Astrocyte of the hippocampus (primary cell): Measurements from ENCODE around the gene RNF121.

Experiments used
- DNase-seq: peaks from one replicate; pipeline ENCODE4 v3.0.0; 2011; ENCODE audit warnings: low read depth, low spot score

RNF121 gene

GRCh38 chr11:72005347-72006260 is 76.8 kb downstream of the RNF121 start:
- DNase-seq, result no peak

DNA sequence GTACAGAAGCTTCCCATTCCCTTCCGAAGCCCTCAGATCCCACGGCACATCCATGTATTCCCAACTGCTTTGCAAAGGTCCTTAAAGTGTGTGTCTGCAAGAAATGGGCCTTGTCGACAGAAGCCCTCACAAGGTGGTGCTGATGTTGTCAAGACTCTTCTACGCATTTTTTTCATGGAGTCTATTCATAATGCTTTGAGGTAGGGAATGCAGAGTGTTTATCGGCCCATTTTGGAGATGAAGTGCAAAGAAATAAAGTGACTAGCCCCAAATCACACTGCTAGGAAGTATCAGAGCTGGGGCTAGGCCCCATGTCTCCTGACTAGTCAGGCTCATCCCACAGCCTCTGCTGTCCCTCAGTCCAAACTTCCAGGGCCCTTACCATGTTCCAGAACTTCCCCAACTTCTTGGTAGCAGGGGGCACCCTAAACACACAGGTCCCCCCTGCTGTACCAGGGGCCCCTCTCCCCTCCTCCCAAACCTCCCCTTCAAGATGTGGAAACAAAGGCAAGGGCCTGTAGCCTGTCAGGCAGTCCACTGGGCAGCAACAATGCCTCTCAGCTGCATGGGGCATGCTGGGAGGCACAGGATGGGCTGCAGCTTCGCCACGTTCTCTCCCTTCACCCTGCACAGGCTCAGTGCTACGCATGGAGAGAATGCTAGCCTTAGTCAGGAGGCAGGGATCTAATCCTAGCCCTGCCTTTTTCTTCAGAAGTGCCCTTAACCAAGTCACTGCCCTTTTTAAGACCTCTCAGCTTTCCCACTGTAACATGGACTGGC is 77.7 kb downstream of the RNF121 start:
- no peak for DNase-seq

GRCh38 chr11:72007089-72007476 is 78.2 kb downstream of the RNF121 start:
- no peak for DNase-seq

GRCh38 chr11:72007587-72007986 is 78.7 kb downstream of the RNF121 start:
- DNase-seq, result no peak

- DNase-seq, result no peak
Observed at GRCh38 chr11:72008728-72009127, 79.9 kb downstream of the RNF121 start.

DNA sequence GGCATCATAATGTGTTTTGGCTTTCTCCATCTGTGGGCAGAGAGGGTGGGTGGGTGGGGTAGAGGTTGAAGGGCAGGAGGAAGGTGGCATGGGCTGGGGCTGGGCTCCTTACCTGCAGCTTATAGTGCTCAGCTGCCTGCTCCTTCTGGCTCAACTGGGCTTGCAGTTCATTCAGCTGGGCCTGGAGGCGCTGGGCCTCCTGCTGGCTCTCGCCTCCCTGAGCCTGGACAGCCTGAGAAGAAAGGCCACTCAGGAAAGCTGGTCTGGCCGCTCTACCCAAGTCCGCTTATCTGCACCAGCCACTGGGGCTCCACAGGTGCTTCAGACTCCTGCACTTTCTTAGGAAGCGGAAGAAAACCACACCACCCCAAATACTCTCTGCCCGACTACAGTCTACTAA is 80.3 kb downstream of the RNF121 start:
- DNase-seq, result no peak

DNA sequence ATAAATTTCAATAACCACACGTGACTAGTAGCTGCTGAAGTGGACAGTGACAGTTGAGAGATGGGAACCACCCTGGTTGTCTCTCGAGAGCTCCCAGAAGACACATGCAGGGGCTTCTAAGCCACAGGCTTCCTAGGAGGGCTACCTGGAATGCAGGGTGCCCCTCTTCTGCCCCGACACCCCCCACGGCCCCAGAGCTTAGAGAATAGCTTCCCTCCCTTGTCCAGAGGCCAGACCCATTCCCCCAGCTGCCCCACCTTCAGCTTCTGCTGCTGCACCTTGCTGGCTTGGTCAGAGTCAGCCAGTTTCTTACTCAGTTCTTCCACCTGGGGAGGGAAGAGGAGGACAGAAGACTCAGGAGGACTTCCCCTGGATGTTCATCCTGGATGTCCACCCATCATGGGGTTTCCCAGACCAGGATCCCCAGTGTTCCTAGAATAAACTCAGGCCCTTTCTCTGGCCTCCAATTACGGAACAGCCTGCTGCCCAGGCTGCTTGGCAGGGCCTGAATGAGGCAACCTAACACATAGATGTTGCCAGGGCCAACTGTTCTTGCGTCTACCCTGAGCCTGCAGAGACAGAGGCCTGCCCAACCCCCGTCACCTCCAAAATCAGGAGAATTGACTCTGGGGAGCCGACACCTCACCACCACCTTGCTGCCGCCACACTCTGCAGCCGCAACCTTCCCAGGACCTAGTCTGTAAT is 81.8 kb downstream of the RNF121 start:
- DNase-seq, result no peak

- DNase-seq, result no peak
Observed at GRCh38 chr11:72012091-72012630, 83.3 kb downstream of the RNF121 start.

GRCh38 chr11:72012897-72013721 is 84.3 kb downstream of the RNF121 start:
- peak; percentile 74 for DNase-seq

GRCh38 chr11:72013765-72014711 is 85.2 kb downstream of the RNF121 start:
- peak; percentile 25 for DNase-seq

- DNase-seq, result no peak
Observed at GRCh38 chr11:72014761-72015320, 86.0 kb downstream of the RNF121 start.

GRCh38 chr11:72015511-72016061 is 86.7 kb downstream of the RNF121 start:
- DNase-seq, result peak; percentile 39

- no peak for DNase-seq
Observed at GRCh38 chr11:72018171-72018570, 89.3 kb downstream of the RNF121 start.

GRCh38 chr11:72023335-72023734 is 94.5 kb downstream of the RNF121 start:
- no peak for DNase-seq

DNA sequence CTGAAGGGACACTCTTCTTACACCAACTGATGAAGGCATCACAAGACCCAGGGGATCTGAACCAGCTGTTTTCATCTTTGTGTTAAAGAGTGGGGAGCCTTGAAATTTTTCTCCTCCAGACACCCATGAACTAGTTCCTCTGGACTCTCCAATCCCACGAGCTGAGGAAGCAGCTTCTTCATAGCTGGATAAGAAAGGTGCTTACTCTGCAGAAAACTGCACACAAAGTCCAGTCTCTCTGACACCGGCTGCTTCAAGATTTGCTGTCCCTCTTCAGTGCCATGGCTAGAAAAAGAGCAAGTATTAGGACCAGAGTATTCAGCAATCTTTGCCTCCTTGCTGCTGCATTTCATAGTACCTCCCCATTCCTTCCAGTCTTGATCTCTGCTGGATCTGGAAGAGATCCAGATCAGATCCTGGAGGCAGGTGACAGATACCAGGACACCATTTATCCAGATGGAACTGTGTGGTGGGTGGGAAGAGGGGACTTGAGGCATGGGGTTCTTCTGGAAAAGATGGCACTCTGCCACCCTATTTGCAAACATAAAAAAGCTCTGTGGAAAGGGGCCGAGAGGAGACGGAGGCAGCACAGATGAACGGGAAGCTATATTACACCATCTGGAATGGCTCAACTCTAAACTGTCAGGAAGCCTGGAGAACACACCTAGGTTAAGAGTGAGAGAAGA is 95.4 kb downstream of the RNF121 start:
- no peak for DNase-seq

GRCh38 chr11:72026090-72026489 is 97.2 kb downstream of the RNF121 start:
- no peak for DNase-seq

GRCh38 chr11:72030472-72031045 is 101.7 kb downstream of the RNF121 start:
- no peak for DNase-seq

GRCh38 chr11:72036687-72037086 is 107.8 kb downstream of the RNF121 start:
- no peak for DNase-seq
